ENCODE results near the gene IGFLR1.

IGFLR1 gene, protein sequence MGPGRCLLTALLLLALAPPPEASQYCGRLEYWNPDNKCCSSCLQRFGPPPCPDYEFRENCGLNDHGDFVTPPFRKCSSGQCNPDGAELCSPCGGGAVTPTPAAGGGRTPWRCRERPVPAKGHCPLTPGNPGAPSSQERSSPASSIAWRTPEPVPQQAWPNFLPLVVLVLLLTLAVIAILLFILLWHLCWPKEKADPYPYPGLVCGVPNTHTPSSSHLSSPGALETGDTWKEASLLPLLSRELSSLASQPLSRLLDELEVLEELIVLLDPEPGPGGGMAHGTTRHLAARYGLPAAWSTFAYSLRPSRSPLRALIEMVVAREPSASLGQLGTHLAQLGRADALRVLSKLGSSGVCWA

DNA sequence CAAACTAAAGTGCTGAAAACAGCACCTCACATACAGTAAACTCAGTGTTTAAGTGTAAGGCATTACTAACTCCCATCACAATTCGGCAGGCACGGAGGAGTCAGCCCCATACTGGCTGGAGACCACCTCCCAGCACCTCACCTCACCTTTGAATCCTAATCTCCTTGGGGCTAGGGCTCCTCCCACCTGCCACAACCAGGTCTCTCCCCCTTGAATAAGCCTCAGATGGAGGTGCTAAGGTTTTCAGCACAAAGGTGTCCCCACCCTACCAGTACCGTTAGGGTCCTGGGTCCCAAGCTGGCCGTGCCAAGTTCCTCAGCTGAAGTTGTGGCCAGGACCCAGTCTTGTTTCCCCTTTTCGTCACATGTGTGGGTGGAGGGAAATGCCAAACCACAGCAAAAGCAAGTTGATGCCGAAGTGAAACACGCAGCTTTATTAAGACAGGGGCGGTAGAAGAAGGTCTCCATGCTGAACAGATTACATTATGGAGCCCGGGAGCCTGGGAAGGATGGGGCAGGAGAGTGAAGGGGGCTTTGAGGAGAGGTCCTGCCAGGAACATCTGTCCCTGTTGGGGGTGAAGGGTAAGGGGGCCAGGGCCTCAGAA, at the start of gene IGFLR1:
Gene IGFLR1 (minus strand): TSS at position 332 of the 604 bp plus-strand sequence. CDS start 1,272 bp downstream, outside the sequence.
- DNase-seq: peak; percentile 79 to 82

DNA sequence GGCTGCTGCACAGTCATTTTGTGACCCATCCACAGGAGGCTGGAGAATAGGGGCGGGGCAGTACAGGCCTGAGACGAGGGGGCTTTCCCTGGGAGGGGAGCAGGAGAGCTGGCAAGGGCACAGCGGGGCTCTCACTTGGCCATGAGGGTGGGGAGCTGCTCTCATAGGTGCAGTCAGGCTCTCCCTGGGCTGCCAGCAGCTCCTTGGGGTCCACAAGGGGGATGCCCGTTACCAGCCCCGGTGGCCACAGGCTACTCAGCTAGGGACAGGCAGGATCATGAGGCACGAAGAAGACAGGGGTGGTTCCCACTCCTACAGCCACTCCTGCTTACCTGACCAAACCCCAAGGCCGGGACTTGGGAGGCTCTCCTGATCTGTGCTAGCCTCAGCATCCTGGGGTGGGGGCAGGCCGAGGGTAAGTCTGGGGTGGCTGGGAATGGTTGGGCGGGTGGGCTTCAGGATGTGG, 49.6 kb upstream of the IGFLR1 start:
- no peak for DNase-seq

DNA sequence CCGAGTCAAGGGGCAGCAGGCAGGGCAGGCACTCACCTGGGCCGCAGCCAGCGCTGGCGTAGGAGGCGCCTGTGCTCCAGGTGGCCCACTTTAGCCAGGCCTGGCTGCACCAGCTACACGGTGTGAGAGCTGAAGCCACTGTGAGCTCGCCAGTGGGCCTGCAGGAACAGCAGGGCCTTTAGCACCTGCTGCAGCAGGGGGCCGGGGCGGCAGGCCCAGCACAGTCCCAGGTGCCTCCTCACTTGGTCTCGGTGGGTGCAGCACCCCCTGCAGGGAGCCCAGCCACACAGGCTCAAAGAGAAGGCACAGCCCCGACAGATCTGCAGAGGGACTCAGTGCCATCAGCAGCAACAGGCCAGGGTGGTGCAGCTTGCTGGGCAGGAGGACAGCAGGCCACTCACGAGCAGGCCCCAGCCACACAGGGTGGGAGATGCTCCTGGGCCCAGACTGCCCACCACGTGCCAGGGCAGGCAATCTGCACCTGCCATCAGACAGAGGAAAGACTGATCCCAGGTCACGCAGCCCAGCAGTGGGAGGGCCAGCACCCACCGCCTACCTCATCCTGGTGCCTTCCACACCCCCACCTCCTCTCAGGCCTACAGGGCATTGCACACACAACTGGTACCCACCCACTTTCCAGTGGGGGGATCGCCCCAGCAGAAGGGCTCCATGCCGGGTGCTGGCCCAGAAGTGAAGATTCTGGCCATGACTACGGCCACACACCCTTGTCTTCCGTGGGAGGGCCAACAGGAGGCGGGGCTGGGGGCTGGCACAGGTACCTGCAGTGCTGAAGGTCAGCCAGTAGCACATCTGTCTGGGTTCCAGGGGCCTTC, 48.9 kb upstream of the IGFLR1 start:
- peak in 1 of 2 donors; percentile 7 for DNase-seq

DNA sequence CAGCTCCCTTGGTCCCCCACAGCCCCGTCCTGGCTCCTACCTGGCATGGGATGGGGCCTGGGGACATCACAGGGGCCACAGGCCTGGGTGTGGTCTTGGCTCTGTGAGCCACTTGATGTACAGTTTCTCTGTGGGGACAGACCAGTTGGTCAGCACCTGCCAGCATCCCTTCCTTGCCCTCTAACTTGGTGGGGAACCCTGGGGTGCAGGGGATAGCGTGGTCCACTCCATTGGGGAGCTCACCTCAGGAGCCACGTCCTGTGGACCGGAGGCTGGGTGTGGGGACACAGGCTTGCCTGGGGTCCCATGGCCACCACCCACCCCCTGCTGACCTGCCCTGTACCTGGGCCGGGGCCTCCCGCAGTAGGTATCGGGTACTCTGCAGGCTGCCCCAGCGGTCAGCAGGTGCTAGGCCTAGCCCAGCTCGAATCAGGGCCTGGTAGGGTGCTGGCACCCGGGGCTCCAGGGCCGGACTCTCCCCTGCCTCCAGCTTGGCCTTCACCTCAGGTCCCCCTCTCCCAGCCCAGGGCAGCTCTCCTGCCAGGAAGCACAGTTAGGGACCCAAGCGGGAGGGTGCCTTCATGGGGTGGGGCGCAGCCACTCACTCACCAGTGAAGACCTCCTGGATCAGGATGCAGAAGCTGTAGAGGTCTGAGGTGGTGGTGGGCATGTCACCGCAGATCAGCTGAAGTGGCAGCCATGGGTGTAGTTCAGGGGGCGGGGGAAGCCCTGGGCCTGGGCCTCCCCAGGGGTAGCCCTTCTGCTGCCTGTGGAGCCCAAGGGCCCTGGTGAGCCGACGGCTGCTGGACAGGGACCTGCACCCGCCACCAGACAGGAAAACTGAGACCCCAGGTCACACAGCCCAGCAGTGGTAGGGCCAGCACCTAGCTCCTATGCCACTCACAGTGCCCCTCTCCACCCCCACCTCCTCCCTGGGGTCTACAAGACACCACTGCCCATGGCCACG, 48.0 kb upstream of the IGFLR1 start:
- DNase-seq: no peak

DNA sequence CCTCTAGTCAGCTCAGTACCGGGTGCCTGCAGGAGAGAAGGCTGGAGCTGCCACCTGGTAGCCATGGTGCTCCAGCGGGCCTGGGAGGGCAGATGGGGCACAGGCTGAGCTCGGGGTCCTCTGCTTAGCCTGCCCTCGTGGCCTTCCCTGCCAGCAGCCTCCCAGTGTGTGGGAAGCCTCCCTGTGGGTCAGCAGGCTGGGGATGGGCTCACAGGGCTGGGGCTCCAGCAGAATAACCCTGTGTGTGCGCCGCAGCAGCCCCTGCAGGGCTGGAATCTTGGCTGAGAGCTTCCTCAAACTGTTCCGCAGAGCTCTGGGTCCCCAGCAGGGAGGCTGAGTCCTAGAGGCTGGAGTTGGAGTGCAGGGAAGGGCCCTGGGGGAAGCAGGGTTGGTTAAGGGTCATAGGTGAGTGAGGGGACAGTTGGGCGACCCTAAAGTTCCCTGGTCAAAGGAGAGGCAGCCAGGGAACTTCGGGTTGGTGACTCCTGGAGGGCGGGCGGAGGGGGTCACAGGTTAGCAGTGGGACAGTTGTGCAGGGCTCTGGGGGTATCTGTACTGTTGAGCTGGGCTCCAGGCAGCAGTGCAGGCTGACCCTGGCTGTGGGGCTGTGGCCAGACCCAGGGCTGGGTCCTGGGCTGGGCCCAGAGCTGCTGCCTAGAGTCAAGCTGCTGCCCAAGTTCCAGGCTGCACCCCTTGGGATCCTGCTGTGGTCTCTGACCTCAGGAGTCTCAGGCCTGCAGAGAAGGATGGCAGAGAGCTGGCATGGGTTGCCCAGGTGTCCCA, 47.1 kb upstream of the IGFLR1 start:
- no peak for DNase-seq

DNA sequence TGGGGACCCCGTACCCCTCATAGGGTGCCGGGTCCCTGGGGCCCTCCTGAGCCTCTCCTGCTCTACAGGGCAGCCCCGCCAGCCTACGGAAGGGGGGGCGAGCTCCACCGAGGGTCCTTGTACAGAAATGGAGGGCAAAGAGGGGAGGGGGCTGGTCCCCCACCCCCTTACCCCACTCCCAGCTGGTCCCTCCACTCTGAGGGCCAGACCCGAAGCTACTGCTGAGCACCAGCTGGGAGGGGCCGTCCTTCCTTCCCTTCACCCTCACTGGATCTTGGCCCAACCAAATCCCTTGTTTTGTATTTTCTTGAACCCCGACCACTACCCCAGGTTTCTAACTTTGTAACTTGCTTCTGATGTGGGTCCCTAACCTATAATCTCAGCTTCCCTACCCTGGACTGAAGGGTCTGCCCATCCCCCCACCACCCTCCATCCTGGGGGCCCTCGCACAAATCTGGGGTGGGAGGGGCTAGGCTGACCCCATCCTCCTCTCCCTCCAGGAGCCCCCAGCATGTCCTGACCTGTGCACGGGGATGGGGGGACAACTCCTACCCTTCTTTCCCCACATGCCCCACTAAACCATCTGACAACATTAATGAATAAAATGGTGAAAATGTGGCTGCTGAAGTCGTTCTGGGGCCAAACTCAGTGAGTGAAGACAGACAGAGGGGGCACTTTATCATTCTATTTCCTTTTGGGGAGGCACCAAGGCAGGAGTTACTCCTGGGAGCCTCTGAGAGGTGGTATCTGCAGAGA, 46.1 kb upstream of the IGFLR1 start:
- no peak for DNase-seq

DNA sequence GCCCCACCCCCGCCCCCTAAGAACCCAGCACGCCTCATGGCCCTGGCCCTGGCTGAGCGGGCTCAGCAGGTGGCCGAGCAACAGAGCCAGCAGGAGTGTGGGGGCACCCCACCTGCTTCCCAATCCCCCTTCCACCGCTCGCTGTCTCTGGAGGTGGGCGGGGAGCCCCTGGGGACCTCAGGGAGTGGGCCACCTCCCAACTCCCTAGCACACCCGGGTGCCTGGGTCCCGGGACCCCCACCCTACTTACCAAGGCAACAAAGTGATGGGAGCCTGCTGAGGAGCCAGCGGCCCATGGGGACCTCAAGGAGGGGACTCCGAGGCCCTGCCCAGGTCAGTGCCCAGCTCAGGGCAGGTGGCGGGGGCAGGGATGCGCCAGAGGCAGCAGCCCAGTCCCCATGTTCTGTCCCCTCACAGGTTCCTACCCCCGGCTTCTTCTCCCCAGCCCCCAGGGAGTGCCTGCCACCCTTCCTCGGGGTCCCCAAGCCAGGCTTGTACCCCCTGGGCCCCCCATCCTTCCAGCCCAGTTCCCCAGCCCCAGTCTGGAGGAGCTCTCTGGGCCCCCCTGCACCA, 45.1 kb upstream of the IGFLR1 start:
- no peak for DNase-seq

DNA sequence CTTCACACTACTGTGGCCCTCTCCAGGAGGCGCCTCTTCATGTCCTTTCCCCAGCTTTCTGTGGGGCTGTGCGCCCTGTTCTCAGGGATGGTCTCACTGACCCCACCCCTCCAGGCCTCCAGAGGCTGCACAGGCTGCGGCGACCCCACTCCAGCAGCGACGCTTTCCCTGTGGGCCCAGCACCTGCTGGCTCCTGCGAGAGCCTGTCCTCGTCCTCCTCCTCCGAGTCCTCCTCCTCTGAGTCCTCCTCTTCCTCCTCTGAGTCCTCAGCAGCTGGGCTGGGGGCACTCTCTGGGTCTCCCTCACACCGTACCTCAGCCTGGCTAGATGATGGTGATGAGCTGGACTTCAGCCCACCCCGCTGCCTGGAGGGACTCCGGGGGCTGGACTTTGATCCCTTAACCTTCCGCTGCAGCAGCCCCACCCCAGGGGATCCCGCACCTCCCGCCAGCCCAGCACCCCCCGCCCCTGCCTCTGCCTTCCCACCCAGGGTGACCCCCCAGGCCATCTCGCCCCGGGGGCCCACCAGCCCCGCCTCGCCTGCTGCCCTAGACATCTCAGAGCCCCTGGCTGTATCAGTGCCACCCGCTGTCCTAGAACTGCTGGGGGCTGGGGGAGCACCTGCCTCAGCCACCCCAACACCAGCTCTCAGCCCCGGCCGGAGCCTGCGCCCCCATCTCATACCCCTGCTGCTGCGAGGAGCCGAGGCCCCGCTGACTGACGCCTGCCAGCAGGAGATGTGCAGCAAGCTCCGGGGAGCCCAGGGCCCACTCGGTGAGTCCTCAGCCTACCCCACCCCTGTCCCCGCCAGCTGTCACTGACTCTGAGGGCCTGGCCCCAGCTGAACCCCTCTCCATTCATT, 44.3 kb upstream of the IGFLR1 start:
- no peak for DNase-seq

DNA sequence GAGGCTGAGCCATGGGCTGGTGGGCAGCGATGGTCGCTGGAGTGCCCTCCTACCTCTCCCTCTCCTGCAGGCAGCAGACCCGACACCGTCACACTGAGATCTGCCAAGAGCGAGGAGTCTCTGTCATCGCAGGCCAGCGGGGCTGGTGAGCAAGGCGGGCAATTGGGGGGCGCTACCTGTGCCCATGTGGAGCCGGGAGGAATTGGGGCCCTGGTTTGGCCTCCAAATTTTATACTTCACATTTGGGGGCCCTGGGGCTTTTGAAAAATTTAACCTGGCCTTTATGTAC, 43.0 kb upstream of the IGFLR1 start:
- no peak for DNase-seq

DNA sequence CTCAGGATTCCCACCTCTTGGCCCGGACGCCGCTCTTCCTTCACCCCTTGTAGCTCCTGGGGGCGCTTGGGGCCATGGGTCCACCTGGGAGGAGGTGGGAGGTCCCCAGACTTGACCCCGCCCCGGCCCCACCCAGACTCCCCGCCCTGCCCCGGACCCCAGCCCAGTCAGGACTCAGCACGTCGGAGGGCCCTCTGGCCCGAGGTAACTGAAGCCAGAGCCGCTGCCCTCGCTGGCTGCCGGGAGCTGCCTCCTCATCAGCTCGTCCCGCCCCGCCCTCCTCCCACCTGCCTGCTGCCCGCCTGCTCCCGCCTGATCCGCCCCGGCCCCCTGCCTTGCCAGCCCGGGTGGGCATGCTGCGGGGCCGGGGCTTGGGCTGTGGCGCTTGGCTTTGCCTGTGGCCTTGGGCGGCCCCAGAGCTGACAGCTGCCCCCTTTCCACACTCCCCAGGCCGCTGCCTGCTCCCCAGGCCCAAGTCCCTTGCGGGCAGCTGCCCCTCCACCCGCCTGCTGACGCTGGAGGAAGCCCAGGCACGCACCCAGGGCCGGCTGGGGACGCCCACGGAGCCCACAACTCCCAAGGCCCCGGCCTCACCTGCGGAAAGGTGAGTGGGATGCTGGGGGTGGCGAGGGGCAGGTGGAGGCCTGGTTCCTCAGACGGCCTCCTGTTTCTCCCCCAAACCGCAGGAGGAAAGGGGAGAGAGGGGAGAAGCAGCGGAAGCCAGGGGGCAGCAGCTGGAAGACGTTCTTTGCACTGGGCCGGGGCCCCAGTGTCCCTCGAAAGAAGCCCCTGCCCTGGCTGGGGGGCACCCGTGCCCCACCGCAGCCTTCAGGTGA, 42.5 kb upstream of the IGFLR1 start:
- DNase-seq: no peak

DNA sequence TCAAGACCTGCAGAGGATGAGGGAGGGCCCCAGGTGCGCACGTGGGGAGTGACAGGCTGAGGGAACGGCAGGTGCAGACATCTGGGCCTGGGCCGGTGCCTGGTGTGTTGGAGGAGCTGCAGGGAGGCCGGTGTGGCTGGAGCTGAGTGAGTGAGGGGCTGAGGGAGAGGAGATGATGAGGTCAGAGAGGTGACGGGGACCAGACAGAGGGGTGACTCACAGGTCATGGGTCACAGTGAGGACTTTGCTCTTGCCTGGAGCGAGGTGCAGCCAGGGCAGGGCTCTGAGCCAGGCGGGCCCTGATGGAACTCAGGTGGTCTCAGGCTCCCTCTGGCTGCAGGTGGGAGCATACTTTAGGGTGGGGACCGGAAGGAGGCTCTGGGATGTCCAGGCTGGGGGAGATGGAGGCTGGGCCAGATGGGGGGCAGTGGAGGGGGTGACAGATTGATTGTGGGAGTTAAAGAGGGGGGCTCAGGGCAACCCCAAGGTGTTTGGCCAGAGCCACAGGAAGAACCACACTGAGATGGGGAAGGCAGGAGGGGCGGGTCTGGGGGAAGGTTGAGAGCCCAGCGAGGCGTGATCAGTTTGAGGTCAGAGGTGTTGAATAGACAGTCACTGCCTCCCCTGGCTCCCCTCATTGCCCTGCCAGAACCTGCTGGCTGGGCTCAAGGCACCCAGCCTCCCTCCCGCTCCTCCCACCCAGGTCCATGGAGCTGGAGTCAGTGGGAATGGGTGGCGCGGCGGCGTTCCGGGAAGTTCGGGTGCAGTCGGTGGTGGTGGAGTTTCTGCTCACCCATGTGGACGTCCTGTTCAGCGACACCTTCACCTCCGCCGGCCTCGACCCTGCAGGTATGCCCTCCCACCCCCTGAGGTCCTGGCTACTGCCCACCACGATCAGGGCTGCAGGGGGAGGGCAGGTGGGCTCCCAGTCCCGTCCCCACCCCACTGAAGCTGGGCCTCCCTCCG, 41.5 kb upstream of the IGFLR1 start:
- no peak for DNase-seq

DNA sequence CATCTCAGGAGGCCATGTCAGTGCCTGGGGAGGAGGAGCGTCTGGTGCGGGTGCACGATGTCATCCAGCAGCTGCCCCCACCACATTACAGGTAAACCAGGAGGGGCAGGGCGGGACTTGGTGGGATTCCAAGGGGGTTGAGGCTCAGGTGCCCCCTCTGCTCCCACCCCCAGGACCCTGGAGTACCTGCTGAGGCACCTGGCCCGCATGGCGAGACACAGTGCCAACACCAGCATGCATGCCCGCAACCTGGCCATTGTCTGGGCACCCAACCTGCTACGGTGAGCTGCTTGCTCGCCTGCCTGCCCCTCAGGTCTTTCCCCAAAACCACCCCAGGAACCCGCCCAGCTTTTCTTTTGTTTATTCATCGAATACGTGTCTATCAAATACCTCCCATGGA, 40.3 kb upstream of the IGFLR1 start:
- no peak for DNase-seq

DNA sequence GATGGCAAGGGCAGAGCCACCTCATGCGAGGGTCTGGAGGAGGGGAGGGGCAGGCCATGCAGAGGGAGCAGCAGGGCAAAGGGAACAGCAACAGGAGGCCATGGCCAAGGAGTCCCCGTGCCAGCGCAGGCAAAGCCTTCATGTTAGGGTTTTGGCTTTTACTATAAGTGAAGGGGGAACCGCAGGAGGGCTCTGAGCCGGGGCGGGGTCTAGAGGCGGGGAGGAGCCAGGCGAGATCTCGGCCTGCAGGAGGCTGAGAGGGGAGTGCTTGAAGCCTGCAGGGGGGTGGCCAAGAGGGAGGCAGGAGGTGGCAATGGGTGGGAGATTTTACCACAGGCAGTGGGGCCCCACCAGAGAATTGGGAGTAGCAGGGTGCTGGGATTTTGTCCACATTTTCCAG, 39.4 kb upstream of the IGFLR1 start:
- no peak for DNase-seq

DNA sequence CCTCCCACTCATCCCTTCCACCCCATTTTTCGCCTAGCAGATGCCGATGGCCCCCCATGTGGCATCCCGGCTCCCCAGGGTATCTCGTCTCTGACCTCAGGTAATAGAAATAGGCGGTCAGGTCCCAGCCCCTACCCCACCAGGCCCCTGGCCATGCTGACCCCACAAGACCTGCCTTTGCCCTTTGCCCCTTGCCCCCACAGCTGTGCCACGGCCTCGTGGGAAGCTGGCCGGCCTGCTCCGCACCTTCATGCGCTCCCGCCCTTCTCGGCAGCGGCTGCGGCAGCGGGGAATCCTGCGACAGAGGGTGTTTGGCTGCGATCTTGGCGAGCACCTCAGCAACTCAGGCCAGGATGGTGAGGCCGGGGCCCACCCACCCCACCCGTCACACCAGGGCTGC, 38.5 kb upstream of the IGFLR1 start:
- DNase-seq: no peak

DNA sequence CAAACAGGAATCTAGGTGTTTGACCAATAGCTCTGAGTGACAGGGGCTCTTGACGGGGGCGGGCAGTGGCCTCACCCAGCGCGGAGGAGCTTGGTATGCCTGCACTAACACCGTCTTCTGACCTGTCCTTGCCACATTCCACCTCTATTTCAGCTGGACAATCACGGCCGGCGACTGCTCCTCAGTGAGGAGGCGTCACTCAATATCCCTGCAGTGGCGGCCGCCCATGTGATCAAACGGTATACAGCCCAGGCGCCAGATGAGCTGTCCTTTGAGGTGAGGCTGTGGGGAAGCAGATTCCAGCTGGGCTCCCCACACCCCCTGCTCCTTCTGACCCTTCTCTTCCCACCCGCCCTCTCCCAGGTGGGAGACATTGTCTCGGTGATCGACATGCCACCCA, 37.8 kb upstream of the IGFLR1 start:
- DNase-seq: no peak

DNA sequence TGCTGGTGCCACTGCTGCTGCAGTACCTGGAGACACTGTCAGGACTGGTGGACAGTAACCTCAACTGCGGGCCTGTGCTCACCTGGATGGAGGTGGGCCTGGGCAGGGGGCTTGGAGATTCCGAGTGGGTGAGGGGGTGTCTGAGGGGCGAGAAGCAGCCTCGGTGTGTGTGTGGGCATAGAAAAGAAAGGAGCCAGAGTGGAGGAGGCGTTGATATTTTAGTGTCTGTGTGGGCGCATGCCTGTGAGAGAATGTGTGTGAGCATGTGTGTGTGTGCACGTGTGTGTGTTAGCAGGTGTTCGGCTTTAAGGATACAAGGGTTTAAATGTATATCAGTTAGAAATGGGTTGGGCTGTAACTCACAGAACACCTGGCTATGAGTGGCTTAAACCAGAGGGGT, 36.8 kb upstream of the IGFLR1 start:
- no peak for DNase-seq

DNA sequence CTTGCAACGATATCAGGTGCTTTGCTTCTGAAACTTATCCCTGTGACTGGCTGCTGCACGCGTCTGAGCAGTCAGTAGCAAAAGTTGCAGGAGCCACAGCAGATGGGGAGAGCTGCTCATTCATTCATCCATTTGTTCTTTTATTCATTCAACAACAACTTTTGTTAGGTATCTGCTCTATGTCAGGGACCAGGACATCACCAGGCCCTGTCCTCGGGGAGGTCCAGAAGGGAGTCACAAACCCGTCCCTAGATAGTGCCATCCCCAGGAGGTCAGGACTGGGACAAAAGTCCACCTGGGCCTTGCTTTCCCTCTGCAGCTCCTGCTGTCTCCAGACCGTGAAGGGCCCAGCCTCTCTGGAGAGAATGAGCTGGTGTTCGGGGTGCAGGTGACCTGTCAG, 35.7 kb upstream of the IGFLR1 start:
- no peak for DNase-seq
